PC-9 (cell line): ENCODE data around the gene SLC39A13.

Experiments
- EZH2 ChIP-seq: fragments of 200-600 bp; sonication (generic); IDR thresholded peaks from 2 replicates; pipeline ENCODE4 v1.8.0; 2017; ENCODE audit warnings: antibody characterized with exemption, low read depth
- TF ChIP-seq, protein P1 (sequence below): fragments of 200-600 bp; sonication (generic); conservative IDR thresholded peaks from 2 replicates; pipeline ENCODE4 v1.6.1; 2017; ENCODE audit warnings: mixed run types, antibody characterized with exemption, mild to moderate bottlenecking, moderate library complexity

DNA sequence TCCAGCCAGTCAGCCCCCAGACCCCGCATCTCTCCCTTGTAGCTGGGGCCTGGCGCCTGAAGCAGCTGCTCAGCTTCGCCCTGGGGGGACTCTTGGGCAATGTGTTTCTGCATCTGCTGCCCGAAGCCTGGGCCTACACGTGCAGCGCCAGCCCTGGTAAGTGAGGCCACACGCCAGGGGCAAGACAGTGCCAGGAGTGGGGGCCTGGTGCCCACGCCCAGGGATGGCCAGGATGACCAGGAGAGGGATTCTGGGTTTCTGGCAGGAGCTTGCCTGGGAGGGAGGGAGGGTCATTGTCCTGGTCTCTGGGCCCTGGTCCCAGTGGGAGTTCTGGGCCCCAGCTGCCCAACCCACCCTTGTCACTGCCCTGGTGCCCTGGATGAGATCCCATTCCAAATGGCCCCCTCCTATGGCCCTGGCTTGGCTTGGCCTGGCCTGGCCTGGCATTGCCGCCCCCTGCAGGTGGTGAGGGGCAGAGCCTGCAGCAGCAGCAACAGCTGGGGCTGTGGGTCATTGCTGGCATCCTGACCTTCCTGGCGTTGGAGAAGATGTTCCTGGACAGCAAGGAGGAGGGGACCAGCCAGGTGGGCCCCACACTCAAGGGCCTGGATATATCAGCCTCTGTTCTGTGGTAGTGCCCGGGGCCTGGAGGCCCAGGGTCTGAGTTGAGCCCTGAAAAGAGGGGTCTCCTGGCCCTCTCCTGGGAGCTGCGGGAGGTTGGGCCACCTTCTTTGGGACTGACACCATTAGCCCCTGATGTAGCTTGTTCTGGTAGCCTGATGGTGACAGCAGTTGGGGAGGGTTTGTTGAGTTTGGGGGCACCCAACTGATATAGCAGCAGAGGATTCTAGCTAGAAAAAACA is 3.7 kb downstream of the SLC39A13 start:
- TF ChIP-seq, protein P1, sequence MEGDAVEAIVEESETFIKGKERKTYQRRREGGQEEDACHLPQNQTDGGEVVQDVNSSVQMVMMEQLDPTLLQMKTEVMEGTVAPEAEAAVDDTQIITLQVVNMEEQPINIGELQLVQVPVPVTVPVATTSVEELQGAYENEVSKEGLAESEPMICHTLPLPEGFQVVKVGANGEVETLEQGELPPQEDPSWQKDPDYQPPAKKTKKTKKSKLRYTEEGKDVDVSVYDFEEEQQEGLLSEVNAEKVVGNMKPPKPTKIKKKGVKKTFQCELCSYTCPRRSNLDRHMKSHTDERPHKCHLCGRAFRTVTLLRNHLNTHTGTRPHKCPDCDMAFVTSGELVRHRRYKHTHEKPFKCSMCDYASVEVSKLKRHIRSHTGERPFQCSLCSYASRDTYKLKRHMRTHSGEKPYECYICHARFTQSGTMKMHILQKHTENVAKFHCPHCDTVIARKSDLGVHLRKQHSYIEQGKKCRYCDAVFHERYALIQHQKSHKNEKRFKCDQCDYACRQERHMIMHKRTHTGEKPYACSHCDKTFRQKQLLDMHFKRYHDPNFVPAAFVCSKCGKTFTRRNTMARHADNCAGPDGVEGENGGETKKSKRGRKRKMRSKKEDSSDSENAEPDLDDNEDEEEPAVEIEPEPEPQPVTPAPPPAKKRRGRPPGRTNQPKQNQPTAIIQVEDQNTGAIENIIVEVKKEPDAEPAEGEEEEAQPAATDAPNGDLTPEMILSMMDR, result peak; percentile 83
- TF ChIP-seq EZH2, result no peak
